Transverse colon (tissue), 4 donors: ENCODE measurements around the gene MYO1C.

Source experiments
- CTCF ChIP-seq, 5 experiments: fragments of 200-600 bp in 3 of 5; fragments of 450-650 bp in 2 of 5; sonication (generic) in 3 of 5; IDR thresholded peaks; 1 replicate in 2 of 5; 2 replicates in 3 of 5; pipeline ENCODE4 v1.5.1; 2016 to 2017; ENCODE audit warnings: antibody characterized with exemption in 5 of 5, inconsistent platforms in 3 of 5, mild to moderate bottlenecking in 2 of 5, moderate library complexity in 1 of 5
- POLR2A ChIP-seq: fragments of 450-650 bp; IDR thresholded peaks from one replicate; pipeline ENCODE4 v1.6.1; 2016; ENCODE audit warnings: antibody characterized with exemption, mild to moderate bottlenecking, moderate library complexity
- POLR2AphosphoS5 ChIP-seq, 3 donors: sonication (generic); formaldehyde crosslinking; IDR thresholded peaks; one replicate each; pipeline ENCODE4 v1.6.1; 2016; ENCODE audit warnings: antibody characterized with exemption in 3 of 3

GRCh38 chr17:1521086-1521640 is 28.7 kb upstream of the MYO1C start:
- TF ChIP-seq CTCF (IDR thresholded peaks at IDR 0.05) = no peak
- no peak for TF ChIP-seq POLR2A
- TF ChIP-seq POLR2AphosphoS5 (IDR thresholded peaks at IDR 0.05) = no peak
